ENCODE data around the gene CATSPER1. TPM values are rescaled to one million over a fixed set of nuclear protein-coding genes. Genes with fewer than 3 reads are reported as not detected.

The CATSPER1 gene
- total RNA-seq, 5 donors from 2014 or later (not counting 1 experiment from before 2014, with no cell fraction given), result not detected

- H3K4me3 ChIP-seq (ENCODE audit: control insufficient read depth in 1 of 2, extremely low read depth in 1 of 2, low read length in 1 of 2), result no peak overlapping the region
- H3K36me3 ChIP-seq (ENCODE audit: control insufficient read depth in 2 of 2, extremely low read depth in 1 of 2, insufficient read depth in 1 of 2, low read length in 1 of 2), result peaks cover 20 to 32% of the 10 kb centered on the region in 2 donors
- 89% methylated on average over 12 of the region's 12 CpGs for WGBS (ENCODE audit: insufficient coverage)
- DNase-seq (no peak), ATAC-seq (replicated peaks in 1 of 4) (peak in 1 of 4 experiments; percentile 21)
- H3K27me3 ChIP-seq (replicated peaks in 1 of 2; ENCODE audit: control insufficient read depth in 2 of 2, extremely low read depth in 1 of 2, insufficient read depth in 2 of 2, low read length in 1 of 2), result no peaks in the 10 kb centered on the region
- no peaks in the 10 kb centered on the region for H3K9me3 ChIP-seq
- Mint-ChIP-seq H3K36me3 (peaks cover 15% of the 10 kb centered on the region), H3K4me1 (no peaks in the 10 kb centered on the region), H3K27ac (no peak overlapping the region), H3K27me3 (no peaks in the 10 kb centered on the region), H3K4me3 (no peak overlapping the region), H3K9me3 (no peaks in the 10 kb centered on the region)
- H3K4me1 ChIP-seq (ENCODE audit: control insufficient read depth in 1 of 2, extremely low read depth in 1 of 2, insufficient read depth in 2 of 2, low read length in 2 of 2), result no peaks in the 10 kb centered on the region
- no peak overlapping the region for H3K27ac ChIP-seq (ENCODE audit: low read length)
- ChIA-PET POLR2A (interaction anchor here in 1 of 2 donors (0.7 kb wide), 1 partner anchor 377 kb away, joined by 3 read pairs; no protein-coding TSS in a partner anchor), CTCF (no interaction called here)
These were observed 45.1 kb downstream of the CATSPER1 start for GRCh38 chr11:65981101-65981740.

GRCh38 chr11:65979261-65979759, 47.0 kb downstream of the CATSPER1 start:
- Mint-ChIP-seq H3K27ac (peak overlapping the region in 1 of 2 donors; percentile 52), H3K9me3 (no peaks in the 10 kb centered on the region), H3K4me1 (peaks cover 0 to 6% (median 0%) of the 10 kb centered on the region in 3 donors), H3K4me3 (no peak overlapping the region), H3K36me3 (peaks cover 22% of the 10 kb centered on the region), H3K27me3 (no peaks in the 10 kb centered on the region)
- ChIA-PET POLR2A (interaction anchor here in 1 of 2 donors (0.6 kb wide), 1 partner anchor 14 kb away, joined by 4 read pairs; no protein-coding TSS in a partner anchor), CTCF (no interaction called here)
- Histone ChIP-seq H3K4me1 (ENCODE audit: control insufficient read depth in 1 of 2, extremely low read depth in 1 of 2, insufficient read depth in 2 of 2, low read length in 2 of 2) (no peaks in the 10 kb centered on the region), H3K27me3 (replicated peaks in 1 of 2; ENCODE audit: control insufficient read depth in 2 of 2, extremely low read depth in 1 of 2, insufficient read depth in 2 of 2, low read length in 1 of 2) (no peaks in the 10 kb centered on the region), H3K36me3 (ENCODE audit: control insufficient read depth in 2 of 2, extremely low read depth in 1 of 2, insufficient read depth in 1 of 2, low read length in 1 of 2) (peaks cover 23 to 36% of the 10 kb centered on the region in 2 donors), H3K27ac (ENCODE audit: low read length) (no peak overlapping the region), H3K9me3 (no peaks in the 10 kb centered on the region), H3K4me3 (ENCODE audit: control insufficient read depth in 1 of 2, extremely low read depth in 1 of 2, low read length in 1 of 2) (no peak overlapping the region)
- DNase-seq, result no peak
- WGBS (ENCODE audit: insufficient coverage), result 82% methylated on average over 5 of the region's 10 CpGs
- ATAC-seq (replicated peaks in 1 of 4), result no peak

- 98% methylated on average over 12 of the region's 34 CpGs for WGBS (ENCODE audit: insufficient coverage)
- H3K4me1 ChIP-seq (ENCODE audit: control insufficient read depth in 1 of 2, extremely low read depth in 1 of 2, insufficient read depth in 2 of 2, low read length in 2 of 2), result no peaks in the 10 kb centered on the region
- H3K4me3 ChIP-seq (ENCODE audit: control insufficient read depth in 1 of 2, extremely low read depth in 1 of 2, low read length in 1 of 2), result no peak overlapping the region
- DNase-seq, result no peak
- H3K36me3 ChIP-seq (ENCODE audit: control insufficient read depth in 2 of 2, extremely low read depth in 1 of 2, insufficient read depth in 1 of 2, low read length in 1 of 2), result peaks cover 23 to 36% of the 10 kb centered on the region in 2 donors
- ChIA-PET CTCF (no interaction called here), POLR2A (interaction anchor here in 1 of 2 donors (0.6 to 0.7 kb wide), 2 partner anchors 13 to 24 kb away, joined by 3 to 4 read pairs; no protein-coding TSS in a partner anchor)
- H3K27me3 Mint-ChIP-seq, result no peaks in the 10 kb centered on the region
- no peaks in the 10 kb centered on the region for H3K9me3 Mint-ChIP-seq
- no peak overlapping the region for H3K27ac Mint-ChIP-seq
- peaks cover 0 to 6% (median 0%) of the 10 kb centered on the region in 3 donors for H3K4me1 Mint-ChIP-seq
- no peak for ATAC-seq (replicated peaks in 1 of 4)
- no peaks in the 10 kb centered on the region for H3K9me3 ChIP-seq
- H3K4me3 Mint-ChIP-seq, result no peak overlapping the region
- no peak overlapping the region for H3K27ac ChIP-seq (ENCODE audit: low read length)
- peaks cover 25% of the 10 kb centered on the region for H3K36me3 Mint-ChIP-seq
- no peaks in the 10 kb centered on the region for H3K27me3 ChIP-seq (replicated peaks in 1 of 2; ENCODE audit: control insufficient read depth in 2 of 2, extremely low read depth in 1 of 2, insufficient read depth in 2 of 2, low read length in 1 of 2)
These were observed 47.7 kb downstream of the CATSPER1 start for GRCh38 chr11:65978391-65979238.

GRCh38 chr11:65977621-65978390, 48.5 kb downstream of the CATSPER1 start:
- Mint-ChIP-seq H3K36me3 (peaks cover 31% of the 10 kb centered on the region), H3K27ac (no peak overlapping the region), H3K9me3 (no peaks in the 10 kb centered on the region), H3K4me3 (no peak overlapping the region), H3K4me1 (peaks cover 0 to 6% (median 0%) of the 10 kb centered on the region in 3 donors), H3K27me3 (no peaks in the 10 kb centered on the region)
- WGBS (ENCODE audit: insufficient coverage), result 97% methylated on average over 26 of the region's 29 CpGs
- ChIA-PET CTCF (no interaction called here), POLR2A (interaction anchor here in 1 of 2 donors (0.7 kb wide), 1 partner anchor 23 kb away, joined by 3 read pairs; no protein-coding TSS in a partner anchor)
- DNase-seq (no peak), ATAC-seq (replicated peaks in 1 of 4) (peak in 1 of 4 experiments; percentile 11)
- no peak overlapping the region for H3K4me3 ChIP-seq (ENCODE audit: control insufficient read depth in 1 of 2, extremely low read depth in 1 of 2, low read length in 1 of 2)
- no peak overlapping the region for H3K27ac ChIP-seq (ENCODE audit: low read length)
- H3K27me3 ChIP-seq (replicated peaks in 1 of 2; ENCODE audit: control insufficient read depth in 2 of 2, extremely low read depth in 1 of 2, insufficient read depth in 2 of 2, low read length in 1 of 2), result no peaks in the 10 kb centered on the region
- no peaks in the 10 kb centered on the region for H3K9me3 ChIP-seq
- peaks cover 23 to 38% of the 10 kb centered on the region in 2 donors for H3K36me3 ChIP-seq (ENCODE audit: control insufficient read depth in 2 of 2, extremely low read depth in 1 of 2, insufficient read depth in 1 of 2, low read length in 1 of 2)
- no peaks in the 10 kb centered on the region for H3K4me1 ChIP-seq (ENCODE audit: control insufficient read depth in 1 of 2, extremely low read depth in 1 of 2, insufficient read depth in 2 of 2, low read length in 2 of 2)

DNA sequence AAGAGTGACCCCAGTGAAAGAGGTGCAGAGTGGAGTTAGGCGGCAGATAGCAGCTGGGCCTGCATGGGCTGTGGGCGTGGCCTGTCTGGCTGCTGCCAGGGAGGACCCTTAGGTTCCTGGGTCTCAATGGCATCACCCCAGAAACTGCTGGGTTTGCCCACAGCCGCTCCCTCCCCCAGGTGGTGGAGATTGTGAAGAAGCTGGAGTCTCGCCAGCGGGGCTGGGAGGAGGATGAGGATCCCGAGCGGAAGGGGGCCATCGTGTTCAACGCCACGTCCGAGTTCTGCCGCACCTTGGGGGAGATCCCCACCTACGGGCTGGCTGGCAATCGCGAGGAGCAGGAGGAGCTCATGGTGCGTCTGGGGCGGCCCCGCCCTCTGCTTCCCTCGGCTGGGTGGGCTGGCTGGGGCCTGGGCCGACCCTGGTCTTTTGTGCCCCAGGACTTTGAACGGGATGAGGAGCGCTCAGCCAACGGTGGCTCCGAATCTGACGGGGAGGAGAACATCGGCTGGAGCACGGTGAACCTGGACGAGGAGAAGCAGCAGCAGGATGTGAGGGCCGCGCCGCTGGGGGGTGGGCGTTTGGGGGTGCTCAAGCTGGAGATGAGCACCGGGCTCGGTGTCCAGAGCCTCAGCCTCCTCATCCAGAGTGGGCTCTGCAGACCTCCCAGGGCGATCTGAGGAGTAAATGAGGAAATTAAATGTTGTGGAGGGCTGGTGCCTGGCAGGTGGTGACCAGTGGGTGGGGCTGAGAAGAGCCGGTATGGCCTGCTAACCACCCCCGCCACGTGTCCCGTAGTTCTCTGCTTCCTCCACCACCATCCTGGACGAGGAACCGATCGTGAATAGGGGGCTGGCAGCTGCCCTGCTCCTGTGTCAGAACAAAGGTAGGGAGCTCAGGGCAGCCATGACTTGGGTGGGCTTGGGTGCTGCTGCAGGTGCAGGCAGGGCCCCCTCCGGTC, 49.8 kb downstream of the CATSPER1 start:
- no peak overlapping the region for H3K27ac ChIP-seq (ENCODE audit: low read length)
- H3K27ac Mint-ChIP-seq, result no peak overlapping the region
- no peaks in the 10 kb centered on the region for H3K27me3 Mint-ChIP-seq
- H3K4me3 ChIP-seq (ENCODE audit: control insufficient read depth in 1 of 2, extremely low read depth in 1 of 2, low read length in 1 of 2), result no peak overlapping the region
- peaks cover 0 to 6% (median 0%) of the 10 kb centered on the region in 3 donors for H3K4me1 Mint-ChIP-seq
- peaks cover 35% of the 10 kb centered on the region for H3K36me3 Mint-ChIP-seq
- no peaks in the 10 kb centered on the region for H3K27me3 ChIP-seq (replicated peaks in 1 of 2; ENCODE audit: control insufficient read depth in 2 of 2, extremely low read depth in 1 of 2, insufficient read depth in 2 of 2, low read length in 1 of 2)
- ChIA-PET CTCF (no interaction called here), POLR2A (no interaction called here)
- H3K4me3 Mint-ChIP-seq, result no peak overlapping the region
- H3K36me3 ChIP-seq (ENCODE audit: control insufficient read depth in 2 of 2, extremely low read depth in 1 of 2, insufficient read depth in 1 of 2, low read length in 1 of 2), result peaks cover 23 to 47% of the 10 kb centered on the region in 2 donors
- DNase-seq (no peak), ATAC-seq (replicated peaks in 1 of 4) (no peak)
- no peaks in the 10 kb centered on the region for H3K4me1 ChIP-seq (ENCODE audit: control insufficient read depth in 1 of 2, extremely low read depth in 1 of 2, insufficient read depth in 2 of 2, low read length in 2 of 2)
- no peaks in the 10 kb centered on the region for H3K9me3 ChIP-seq
- 92% methylated on average over 28 of the region's 43 CpGs for WGBS (ENCODE audit: insufficient coverage)
- H3K9me3 Mint-ChIP-seq, result no peaks in the 10 kb centered on the region

Measured in T-cell (primary cell).